H1 (cell line): ENCODE measurements around the gene ADRA2B. TPM values are rescaled to one million over a fixed set of nuclear protein-coding genes. Genes with fewer than 3 reads are reported as not detected.

Experiments used
- CTCF ChIA-PET: fragments of 300-600 bp; sonication (Branson Sonifier 250); formaldehyde crosslinking; loops from one replicate; lab custom pipeline; 2021; ENCODE audit not compliant: partially characterized antibody; lab: Charles Lee
- POLR2A ChIA-PET: fragments of 300-600 bp; sonication (Branson Sonifier 250); formaldehyde crosslinking; loops from one replicate; lab custom pipeline; 2021; ENCODE audit warnings: inconsistent platforms; ENCODE audit not compliant: partially characterized antibody; lab: Charles Lee
- DNase-seq, 2 experiments: peaks; one replicate each; pipeline versions ENCODE4 v3.0.0 to v3.0.0-alpha.2; 2010 to 2022; ENCODE audit warnings: low spot score in 2 of 2, low read depth in 1 of 2, mixed read lengths in 1 of 2
- FAIRE-seq: peaks from 2 replicates; lab custom pipeline; 2011; peaks lifted over from hg19 to GRCh38; lab: Jason Lieb, UNC
- H2AFZ ChIP-seq: 2 replicates; pipeline ENCODE4 v1.8.1; 2012; ENCODE audit warnings: low read length, inconsistent platforms
- H2AK5ac ChIP-seq: 2 replicates; pipeline ENCODE4 v1.6.1; 2013; ENCODE audit warnings: low read depth, low read length
- H2BK120ac ChIP-seq: replicated peaks from 2 replicates; pipeline ENCODE3; 2013; ENCODE audit warnings: low read depth, low read length, inconsistent platforms
- H2BK12ac ChIP-seq: 2 replicates; pipeline ENCODE4 v1.6.1; 2013; ENCODE audit warnings: low read depth, low read length
- H2BK15ac ChIP-seq: 2 replicates; pipeline ENCODE4 v1.6.1; 2013; ENCODE audit warnings: low read length
- H2BK20ac ChIP-seq: 2 replicates; pipeline ENCODE4 v1.6.1; 2013; ENCODE audit warnings: low read length
- H2BK5ac ChIP-seq: 2 replicates; pipeline ENCODE4 v1.6.1; 2013; ENCODE audit warnings: low read depth, low read length
- H3K14ac ChIP-seq: 2 replicates; pipeline ENCODE4 v1.6.1; 2013; ENCODE audit warnings: inconsistent platforms; ENCODE audit not compliant: insufficient read length
- H3K18ac ChIP-seq: 2 replicates; pipeline ENCODE4 v1.6.1; 2013; ENCODE audit warnings: low read length; ENCODE audit errors: extremely low read depth
- H3K23ac ChIP-seq: 2 replicates; pipeline ENCODE4 v1.6.1; 2013; ENCODE audit warnings: inconsistent platforms; ENCODE audit not compliant: insufficient read length
- H3K23me2 ChIP-seq: 2 replicates; pipeline ENCODE4 v1.6.1; 2013; ENCODE audit warnings: low read depth, low read length
- H3K27ac ChIP-seq: 2 replicates; pipeline ENCODE4 v1.6.1; 2011; ENCODE audit warnings: low read depth, low read length, inconsistent platforms
- H3K27me3 ChIP-seq, 4 experiments: replicated peaks in 1 of 4; 1 replicate in 1 of 4; 2 replicates in 3 of 4; pipeline versions ENCODE4 v1.6.1 to v1.8.1; 2011 to 2013; ENCODE audit warnings: low read length in 3 of 4, mild to moderate bottlenecking in 3 of 4, inconsistent platforms in 2 of 4, mixed read lengths in 2 of 4, moderate library complexity in 1 of 4; ENCODE audit not compliant: control insufficient read depth in 3 of 4, insufficient read depth in 3 of 4; ENCODE audit errors: extremely low read depth in 1 of 4
- H3K36me3 ChIP-seq, 4 experiments: 2 replicates each; pipeline versions ENCODE4 v1.6.1 to v1.8.1; 2011 to 2013; ENCODE audit warnings: mild to moderate bottlenecking in 4 of 4, low read length in 3 of 4, moderate library complexity in 2 of 4, control low read depth in 1 of 4, inconsistent platforms in 1 of 4; ENCODE audit not compliant: insufficient read depth in 4 of 4, control insufficient read depth in 2 of 4
- H3K4ac ChIP-seq: replicated peaks from 2 replicates; pipeline ENCODE3; 2013; ENCODE audit warnings: low read length, low read depth, mixed read lengths, inconsistent platforms; ENCODE audit not compliant: insufficient read length
- H3K4me1 ChIP-seq, 4 experiments: replicated peaks in 1 of 4; 1 replicate in 1 of 4; 2 replicates in 3 of 4; pipeline versions ENCODE4 v1.6.1 to v1.8.1; 2011 to 2013; ENCODE audit warnings: low read length in 3 of 4, inconsistent platforms in 2 of 4, mixed read lengths in 1 of 4; ENCODE audit not compliant: insufficient read depth in 4 of 4, control insufficient read depth in 3 of 4
- H3K4me2 ChIP-seq, 2 experiments: 2 replicates each; pipeline versions ENCODE4 v1.6.1 to v1.8.1; 2011 to 2013; ENCODE audit warnings: low read depth in 2 of 2, low read length in 2 of 2, control low read depth in 1 of 2, inconsistent platforms in 1 of 2, mild to moderate bottlenecking in 1 of 2; ENCODE audit not compliant: insufficient read depth in 1 of 2
- H3K4me3 ChIP-seq, 4 experiments: fragments of 200-600, 300-600 bp in 1 of 4; sonication (generic), shearing (Covaris generic), sonication (Bioruptor Twin) in 1 of 4; 2 replicates each; pipeline versions ENCODE4 v1.5.1 to v1.8.1; 2011 to 2016; ENCODE audit warnings: low read length in 4 of 4, low read depth in 3 of 4, control low read depth in 2 of 4, inconsistent platforms in 2 of 4, mild to moderate bottlenecking in 2 of 4, mixed read lengths in 1 of 4, moderate library complexity in 1 of 4; ENCODE audit not compliant: insufficient read depth in 2 of 4; ENCODE audit errors: extremely low read depth in 1 of 4
- H3K56ac ChIP-seq: replicated peaks from 2 replicates; pipeline ENCODE3; 2013; ENCODE audit warnings: low read depth, mild to moderate bottlenecking, mixed read lengths, low read length, inconsistent platforms; ENCODE audit not compliant: insufficient read length
- H3K79me1 ChIP-seq: 2 replicates; pipeline ENCODE4 v1.6.1; 2013; ENCODE audit warnings: low read depth, low read length, control low read depth
- H3K79me2 ChIP-seq, 2 experiments: 2 replicates each; pipeline versions ENCODE4 v1.6.1 to v1.8.1; 2012 to 2013; ENCODE audit warnings: low read length in 2 of 2, mild to moderate bottlenecking in 2 of 2, inconsistent platforms in 1 of 2; ENCODE audit not compliant: insufficient read depth in 2 of 2, control insufficient read depth in 1 of 2
- H3K9ac ChIP-seq, 4 experiments: replicated peaks in 1 of 4; 1 replicate in 1 of 4; 2 replicates in 3 of 4; pipeline versions ENCODE4 v1.6.1 to v1.8.1; 2011 to 2013; ENCODE audit warnings: low read depth in 3 of 4, low read length in 3 of 4, control low read depth in 2 of 4, mild to moderate bottlenecking in 2 of 4, moderate library complexity in 2 of 4, inconsistent platforms in 1 of 4; ENCODE audit errors: extremely low read depth in 1 of 4
- H3K9me3 ChIP-seq, 2 experiments: 2 replicates each; pipeline versions ENCODE4 v1.6.1 to v1.8.1; 2012 to 2013; ENCODE audit warnings: mild to moderate bottlenecking in 2 of 2, moderate library complexity in 2 of 2, control low read depth in 1 of 2, inconsistent platforms in 1 of 2, low read depth in 1 of 2, low read length in 1 of 2, mixed read lengths in 1 of 2; ENCODE audit not compliant: insufficient read depth in 2 of 2
- H4K20me1 ChIP-seq, 2 experiments: replicated peaks in 1 of 2; 2 replicates each; pipeline versions ENCODE3 to v1.8.1; 2011 to 2013; ENCODE audit warnings: inconsistent platforms in 2 of 2, low read length in 2 of 2, mild to moderate bottlenecking in 1 of 2; ENCODE audit not compliant: insufficient read depth in 2 of 2, control insufficient read depth in 1 of 2
- H4K5ac ChIP-seq: 2 replicates; pipeline ENCODE4 v1.6.1; 2013; ENCODE audit warnings: low read length, low read depth, mixed read lengths, inconsistent platforms; ENCODE audit not compliant: insufficient read length
- H4K8ac ChIP-seq: 2 replicates; pipeline ENCODE4 v1.8.0; 2013; ENCODE audit warnings: mild to moderate bottlenecking, moderate library complexity, low read length, inconsistent platforms; ENCODE audit not compliant: insufficient read depth; ENCODE audit errors: extremely low read depth
- H4K91ac ChIP-seq: replicated peaks from 2 replicates; pipeline ENCODE3; 2013; ENCODE audit warnings: low read length, mixed read lengths, inconsistent platforms; ENCODE audit not compliant: insufficient read length
- ASH2L ChIP-seq: fragments of 200-600, 300-600 bp; sonication (generic); IDR thresholded peaks from one replicate; pipeline ENCODE4 v1.7.1; 2017; ENCODE audit warnings: low read length
- CEBPB ChIP-seq: IDR thresholded peaks from 2 replicates; pipeline ENCODE4 v1.6.1; 2012; ENCODE audit warnings: low read depth, low read length
- CHD2 ChIP-seq: IDR thresholded peaks from 2 replicates; pipeline ENCODE4 v1.6.1; 2012; ENCODE audit warnings: low read length, improper control_type of control experiment
- EGR1 ChIP-seq: IDR thresholded peaks from 2 replicates; pipeline ENCODE4 v1.6.1; 2011; ENCODE audit warnings: low read depth, low read length, borderline replicate concordance
- GTF2F1 ChIP-seq: IDR thresholded peaks from 2 replicates; pipeline ENCODE4 v1.6.1; 2012; ENCODE audit warnings: low read depth, low read length, improper control_type of control experiment, borderline replicate concordance
- RAD21 ChIP-seq, 2 experiments: IDR thresholded peaks in 1 of 2; conservative IDR thresholded peaks in 1 of 2; 2 replicates each; pipeline ENCODE4 v1.6.1; 2011; ENCODE audit warnings: low read depth in 2 of 2, low read length in 2 of 2, improper control_type of control experiment in 1 of 2, inconsistent platforms in 1 of 2, mild to moderate bottlenecking in 1 of 2, moderate library complexity in 1 of 2
- RFX5 ChIP-seq: IDR thresholded peaks from 2 replicates; pipeline ENCODE4 v1.6.1; 2011; ENCODE audit warnings: low read depth, low read length, improper control_type of control experiment, borderline replicate concordance
- WGBS, 2 experiments: shearing (Covaris generic) in 1 of 2; methylation state at CpG; one replicate each; pipeline versions ENCODE4 v1.1.6 to v1.1.7; 2013 to 2015; ENCODE audit warnings: low lambda C conversion rate in 2 of 2, mixed read lengths in 2 of 2, inconsistent platforms in 1 of 2, low coverage in 1 of 2, missing lambda C conversion rate in 1 of 2; ENCODE audit not compliant: insufficient replicate concordance in 2 of 2, insufficient coverage in 1 of 2, insufficient read length in 1 of 2; ENCODE audit errors: extremely low coverage in 1 of 2, missing lambda C conversion rate in 1 of 2; 5-methylcytosine and 5-hydroxymethylcytosine counted together
- polyA plus RNA-seq, 7 experiments: library from polyadenylated mRNA; depleted of rRNA in 3 of 7; stranded (reverse) in 5 of 7; unstranded in 2 of 7; fragments of >200 nt in 5 of 7; fragments of 200-250 nt in 2 of 7; gene quantifications; 1 replicate in 5 of 7; 2 replicates in 1 of 7; 4 replicates in 1 of 7; pipeline versions ENCODE4 v1.2.1 to v1.2.3, GENCODE V29; 2011 to 2013; ENCODE audit warnings: missing spikeins in 2 of 7, mixed read lengths in 2 of 7
- total RNA-seq: library from RNA; stranded (reverse); fragmentation: NEBNext Ultra II Directional; extraction: Animal tissue kit (Norgen Biotek cat#: 25700); gene quantifications from 2 replicates; pipeline ENCODE4 v1.2.1, GENCODE V29; 2021

ADRA2B gene
- total and polyA plus RNA-seq, 2 of the 8 experiments (the other 6 are each of a cell fraction or from before 2014, with no cell fraction given) = 5.8 to 6.5 TPM

GRCh38 chr2:96128456-96128855, 12.1 kb upstream of the ADRA2B start:
- H4K91ac ChIP-seq = no peak overlapping the region
- H4K20me1 ChIP-seq = peaks cover 0 to 2% of the 10 kb centered on the region in 2 experiments
- H3K23me2 ChIP-seq = no peaks in the 10 kb centered on the region
- H2BK20ac ChIP-seq = no peak overlapping the region
- no peak overlapping the region for H3K9ac ChIP-seq
- ChIA-PET CTCF (no interaction called here), POLR2A (no interaction called here)
- no peak overlapping the region for H3K27ac ChIP-seq
- no peak overlapping the region for H4K5ac ChIP-seq
- H2AFZ ChIP-seq = no peak overlapping the region
- H3K4ac ChIP-seq = no peak overlapping the region
- no peak overlapping the region for H2BK120ac ChIP-seq
- H3K23ac ChIP-seq = no peak overlapping the region
- no peaks in the 10 kb centered on the region for H3K79me2 ChIP-seq
- TF ChIP-seq ASH2L (no peak), EGR1 (no peak), RFX5 (no peak), GTF2F1 (no peak), CEBPB (no peak), CHD2 (no peak), RAD21 (IDR thresholded peaks at IDR 0.05 in 1 of 2, conservative IDR thresholded peaks at IDR 0.05 in 1 of 2; ENCODE audit: low read depth in 2 of 2, low read length in 2 of 2) (no peak)
- no peak overlapping the region for H3K4me3 ChIP-seq
- no peaks in the 10 kb centered on the region for H3K4me1 ChIP-seq
- H3K14ac ChIP-seq = no peak overlapping the region
- no peak overlapping the region for H2BK12ac ChIP-seq
- 90% methylated on average over 6 of the region's 6 CpGs; no CpG with 5 or more reads in 1 of the 2 experiments for WGBS, 2 experiments
- FAIRE-seq (no peak), DNase-seq (no peak)
- no peak overlapping the region for H4K8ac ChIP-seq
- no peak overlapping the region for H3K56ac ChIP-seq
- no peaks in the 10 kb centered on the region for H3K79me1 ChIP-seq
- H3K36me3 ChIP-seq = no peaks in the 10 kb centered on the region
- H3K9me3 ChIP-seq = no peaks in the 10 kb centered on the region
- H2BK5ac ChIP-seq = no peak overlapping the region
- no peaks in the 10 kb centered on the region; a peak in 1 of 7 replicates for H3K27me3 ChIP-seq
- no peak overlapping the region for H2BK15ac ChIP-seq
- H3K18ac ChIP-seq = no peak overlapping the region
- no peak overlapping the region for H3K4me2 ChIP-seq
- H2AK5ac ChIP-seq = no peak overlapping the region
